GM23338 (cell line): Measurements from ENCODE around the gene PADI1.

ENCODE experiments used
- CREB1 ChIP-seq: fragments of 250-450 bp; sonication (Bioruptor Pico); IDR thresholded peaks from 2 replicates; pipeline ENCODE4 v1.5.0; 2020; ENCODE audit warnings: low read depth, mild to moderate bottlenecking, moderate library complexity
- CTCF ChIP-seq, 2 experiments: fragments of 200-600 bp in 1 of 2; sonication (generic) in 1 of 2; conservative IDR thresholded peaks; 2 replicates each; pipeline versions ENCODE4 v1.5.1 to v1.6.1; 2016 to 2017; ENCODE audit warnings: antibody characterized with exemption in 2 of 2, low read depth in 2 of 2, mild to moderate bottlenecking in 2 of 2, moderate library complexity in 1 of 2
- EZH2 ChIP-seq: fragments of 200-600 bp; sonication (generic); IDR thresholded peaks from one replicate; pipeline ENCODE4 v1.8.0; 2017; ENCODE audit warnings: antibody characterized with exemption, mild to moderate bottlenecking, low read depth; ENCODE audit not compliant: unreplicated experiment
- EZH2phosphoT487 ChIP-seq: fragments of 200-600 bp; sonication (generic); IDR thresholded peaks from one replicate; pipeline ENCODE4 v1.8.1; 2018; ENCODE audit warnings: antibody characterized with exemption; ENCODE audit not compliant: unreplicated experiment
- NANOG ChIP-seq: IDR thresholded peaks from 2 replicates; pipeline ENCODE4 v1.6.1; 2016; ENCODE audit warnings: antibody characterized with exemption, borderline replicate concordance
- POLR2AphosphoS5 ChIP-seq: IDR thresholded peaks from 2 replicates; pipeline ENCODE4 v1.6.1; 2016; ENCODE audit warnings: antibody characterized with exemption, low read depth
- STAT1 ChIP-seq: IDR thresholded peaks from one replicate; pipeline ENCODE4 v1.6.1; 2016; ENCODE audit warnings: antibody characterized with exemption; ENCODE audit not compliant: unreplicated experiment
- ZNF114 ChIP-seq: fragments of 250-450 bp; sonication (Bioruptor Pico); IDR thresholded peaks from 2 replicates; pipeline ENCODE4 v1.5.0; 2020; ENCODE audit warnings: mild to moderate bottlenecking, moderate library complexity
- ZNF331 ChIP-seq: fragments of 250-450 bp; sonication (Bioruptor Pico); IDR thresholded peaks from 2 replicates; pipeline ENCODE4 v1.5.0; 2020; ENCODE audit warnings: low read depth, mild to moderate bottlenecking, moderate library complexity
- TF ChIP-seq, protein P1 (sequence below): IDR thresholded peaks from 2 replicates; pipeline ENCODE4 v1.6.1; 2016; ENCODE audit warnings: antibody characterized with exemption
- TF ChIP-seq, protein P2 (sequence below): IDR thresholded peaks from one replicate; pipeline ENCODE4 v1.6.1; 2018; ENCODE audit warnings: antibody characterized with exemption; ENCODE audit not compliant: unreplicated experiment

DNA sequence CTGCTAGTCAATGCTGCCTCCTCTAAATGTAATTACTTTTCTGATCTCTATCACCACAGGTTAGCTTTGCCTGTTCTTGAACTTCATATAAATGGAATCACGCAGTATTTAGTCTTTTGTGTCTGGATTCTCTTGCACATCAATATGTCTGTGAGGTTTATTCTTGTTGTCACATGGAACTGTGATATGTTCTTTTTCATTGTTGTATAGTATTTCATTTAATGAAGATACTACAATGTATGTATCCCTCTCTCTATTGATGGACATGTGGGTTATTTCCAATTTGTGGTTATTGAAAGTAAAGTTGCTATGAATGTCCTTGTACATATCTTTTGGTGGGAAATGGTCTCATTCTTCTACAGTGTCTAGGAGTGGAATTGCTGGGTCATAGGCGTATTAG, 16.7 kb upstream of the PADI1 start:
- TF ChIP-seq CTCF (conservative IDR thresholded peaks at IDR 0.05; ENCODE audit: low read depth in 2 of 2) = no peak
- no peak for TF ChIP-seq EZH2phosphoT487
- no peak for TF ChIP-seq POLR2AphosphoS5
- no peak for TF ChIP-seq CREB1 (CRISPR knock-in tag)
- TF ChIP-seq ZNF331 (CRISPR knock-in tag) = no peak
- TF ChIP-seq EZH2 = no peak
- TF ChIP-seq, protein P1, sequence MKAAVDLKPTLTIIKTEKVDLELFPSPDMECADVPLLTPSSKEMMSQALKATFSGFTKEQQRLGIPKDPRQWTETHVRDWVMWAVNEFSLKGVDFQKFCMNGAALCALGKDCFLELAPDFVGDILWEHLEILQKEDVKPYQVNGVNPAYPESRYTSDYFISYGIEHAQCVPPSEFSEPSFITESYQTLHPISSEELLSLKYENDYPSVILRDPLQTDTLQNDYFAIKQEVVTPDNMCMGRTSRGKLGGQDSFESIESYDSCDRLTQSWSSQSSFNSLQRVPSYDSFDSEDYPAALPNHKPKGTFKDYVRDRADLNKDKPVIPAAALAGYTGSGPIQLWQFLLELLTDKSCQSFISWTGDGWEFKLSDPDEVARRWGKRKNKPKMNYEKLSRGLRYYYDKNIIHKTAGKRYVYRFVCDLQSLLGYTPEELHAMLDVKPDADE = no peak
- TF ChIP-seq, protein P2, sequence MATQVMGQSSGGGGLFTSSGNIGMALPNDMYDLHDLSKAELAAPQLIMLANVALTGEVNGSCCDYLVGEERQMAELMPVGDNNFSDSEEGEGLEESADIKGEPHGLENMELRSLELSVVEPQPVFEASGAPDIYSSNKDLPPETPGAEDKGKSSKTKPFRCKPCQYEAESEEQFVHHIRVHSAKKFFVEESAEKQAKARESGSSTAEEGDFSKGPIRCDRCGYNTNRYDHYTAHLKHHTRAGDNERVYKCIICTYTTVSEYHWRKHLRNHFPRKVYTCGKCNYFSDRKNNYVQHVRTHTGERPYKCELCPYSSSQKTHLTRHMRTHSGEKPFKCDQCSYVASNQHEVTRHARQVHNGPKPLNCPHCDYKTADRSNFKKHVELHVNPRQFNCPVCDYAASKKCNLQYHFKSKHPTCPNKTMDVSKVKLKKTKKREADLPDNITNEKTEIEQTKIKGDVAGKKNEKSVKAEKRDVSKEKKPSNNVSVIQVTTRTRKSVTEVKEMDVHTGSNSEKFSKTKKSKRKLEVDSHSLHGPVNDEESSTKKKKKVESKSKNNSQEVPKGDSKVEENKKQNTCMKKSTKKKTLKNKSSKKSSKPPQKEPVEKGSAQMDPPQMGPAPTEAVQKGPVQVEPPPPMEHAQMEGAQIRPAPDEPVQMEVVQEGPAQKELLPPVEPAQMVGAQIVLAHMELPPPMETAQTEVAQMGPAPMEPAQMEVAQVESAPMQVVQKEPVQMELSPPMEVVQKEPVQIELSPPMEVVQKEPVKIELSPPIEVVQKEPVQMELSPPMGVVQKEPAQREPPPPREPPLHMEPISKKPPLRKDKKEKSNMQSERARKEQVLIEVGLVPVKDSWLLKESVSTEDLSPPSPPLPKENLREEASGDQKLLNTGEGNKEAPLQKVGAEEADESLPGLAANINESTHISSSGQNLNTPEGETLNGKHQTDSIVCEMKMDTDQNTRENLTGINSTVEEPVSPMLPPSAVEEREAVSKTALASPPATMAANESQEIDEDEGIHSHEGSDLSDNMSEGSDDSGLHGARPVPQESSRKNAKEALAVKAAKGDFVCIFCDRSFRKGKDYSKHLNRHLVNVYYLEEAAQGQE = no peak
- no peak for TF ChIP-seq ZNF114 (CRISPR knock-in tag)
- TF ChIP-seq NANOG = no peak
- TF ChIP-seq STAT1 = no peak
